Measurements from ENCODE around the gene SOX2. TPM values are rescaled to one million over a fixed set of nuclear protein-coding genes. Genes with fewer than 3 reads are reported as not detected.

SOX2 gene
- total RNA-seq, 2 experiments from 2014 or later, result not detected

- peaks cover 4% of the 10 kb centered on the region for H3K9me3 Mint-ChIP-seq
- peaks cover 2% of the 10 kb centered on the region for H3K4me1 Mint-ChIP-seq
- H3K27ac Mint-ChIP-seq, result no peak overlapping the region
- no peak overlapping the region for H3K4me3 Mint-ChIP-seq
- ChIA-PET CTCF (interaction anchor here (0.9 to 1.2 kb wide), 3 partner anchors 12 to 20 kb away, joined by 3 read pairs; no protein-coding TSS in a partner anchor), POLR2A (no interaction called here)
- H3K36me3 Mint-ChIP-seq (ENCODE audit: low read depth), result peaks cover 3% of the 10 kb centered on the region
- no peak for DNase-seq
- H3K27me3 Mint-ChIP-seq, result peaks cover 94% of the 10 kb centered on the region
These were observed 9.5 kb downstream of the SOX2 start for GRCh38 chr3:181721046-181721875.

GRCh38 chr3:181722156-181722555 lies 10.4 kb downstream of the SOX2 start:
- ChIA-PET CTCF (interaction anchor here (1.2 kb wide), 1 partner anchor 21 kb away, joined by 3 read pairs; no protein-coding TSS in a partner anchor), POLR2A (no interaction called here)
- Mint-ChIP-seq H3K36me3 (ENCODE audit: low read depth) (peaks cover 3% of the 10 kb centered on the region), H3K27ac (no peak overlapping the region), H3K9me3 (peaks cover 7% of the 10 kb centered on the region), H3K4me3 (no peak overlapping the region), H3K4me1 (peaks cover 5% of the 10 kb centered on the region), H3K27me3 (peaks cover 94% of the 10 kb centered on the region)
- DNase-seq, result no peak

DNA sequence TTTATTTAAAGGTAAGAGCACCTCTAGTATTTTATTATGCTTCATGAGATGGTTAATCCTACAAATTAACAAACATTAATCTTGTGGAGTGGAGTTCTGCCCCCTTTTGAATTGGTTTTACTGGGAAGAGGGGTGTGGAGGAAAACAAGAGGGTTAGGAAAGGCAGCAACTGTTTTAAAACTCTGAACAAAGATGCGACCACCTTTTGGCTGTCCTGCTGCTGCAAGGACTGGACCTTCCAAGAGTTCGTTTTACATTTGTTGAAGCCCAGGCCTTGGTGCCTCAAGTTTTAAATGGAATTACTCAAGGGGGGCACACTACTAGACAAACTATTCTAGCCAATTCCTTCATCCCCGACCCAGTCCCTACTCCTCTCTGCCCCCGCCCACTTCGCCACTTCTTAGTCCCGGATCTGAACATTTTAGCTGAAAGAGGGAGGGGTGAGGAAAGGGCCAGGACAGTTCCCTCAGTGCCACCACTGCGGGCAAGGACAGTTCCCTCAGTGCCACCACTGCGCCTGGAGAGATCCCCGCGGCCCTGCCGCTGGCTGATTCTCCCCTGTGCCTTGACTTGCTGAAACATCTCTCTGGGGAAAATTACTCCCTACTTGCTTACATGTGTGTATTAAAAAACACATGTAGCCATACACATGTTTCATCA lies 11.2 kb downstream of the SOX2 start:
- H3K4me1 Mint-ChIP-seq, result peaks cover 10% of the 10 kb centered on the region
- H3K9me3 Mint-ChIP-seq, result peaks cover 7% of the 10 kb centered on the region
- H3K27ac Mint-ChIP-seq, result no peak overlapping the region
- peak overlapping the region; percentile 52 for H3K4me3 Mint-ChIP-seq
- POLR2A ChIA-PET, result no interaction called here
- H3K36me3 Mint-ChIP-seq (ENCODE audit: low read depth), result peaks cover 3% of the 10 kb centered on the region
- no peak for DNase-seq
- CTCF ChIA-PET, result interaction anchor here (1.2 kb wide), 1 partner anchor 21 kb away, joined by 3 read pairs; no protein-coding TSS in a partner anchor
- H3K27me3 Mint-ChIP-seq, result peaks cover 93% of the 10 kb centered on the region

- no peak for DNase-seq
- ChIA-PET CTCF (no interaction called here), POLR2A (no interaction called here)
- H3K4me1 Mint-ChIP-seq, result peaks cover 10% of the 10 kb centered on the region
- H3K36me3 Mint-ChIP-seq (ENCODE audit: low read depth), result peaks cover 3% of the 10 kb centered on the region
- peaks cover 7% of the 10 kb centered on the region for H3K9me3 Mint-ChIP-seq
- peak overlapping the region; percentile 52 for H3K4me3 Mint-ChIP-seq
- peak overlapping the region; percentile 14 for H3K27ac Mint-ChIP-seq
- peaks cover 92% of the 10 kb centered on the region for H3K27me3 Mint-ChIP-seq
These were observed 12.0 kb downstream of the SOX2 start for GRCh38 chr3:181723625-181724191.

GRCh38 chr3:181724192-181724965 lies 12.7 kb downstream of the SOX2 start:
- H3K9me3 Mint-ChIP-seq, result peaks cover 7% of the 10 kb centered on the region
- H3K36me3 Mint-ChIP-seq (ENCODE audit: low read depth), result peaks cover 3% of the 10 kb centered on the region
- no peak for DNase-seq
- peak overlapping the region; percentile 14 for H3K27ac Mint-ChIP-seq
- peaks cover 93% of the 10 kb centered on the region for H3K27me3 Mint-ChIP-seq
- ChIA-PET POLR2A (no interaction called here), CTCF (interaction anchor here (0.6 kb wide), 1 partner anchor 25 kb away, joined by 4 read pairs; no protein-coding TSS in a partner anchor)
- peak overlapping the region; percentile 9 for H3K4me3 Mint-ChIP-seq
- H3K4me1 Mint-ChIP-seq, result peaks cover 10% of the 10 kb centered on the region

- H3K27me3 Mint-ChIP-seq, result peaks cover 94% of the 10 kb centered on the region
- CTCF ChIA-PET, result no interaction called here
These were observed 13.5 kb downstream of the SOX2 start for GRCh38 chr3:181725131-181725731.

DNA sequence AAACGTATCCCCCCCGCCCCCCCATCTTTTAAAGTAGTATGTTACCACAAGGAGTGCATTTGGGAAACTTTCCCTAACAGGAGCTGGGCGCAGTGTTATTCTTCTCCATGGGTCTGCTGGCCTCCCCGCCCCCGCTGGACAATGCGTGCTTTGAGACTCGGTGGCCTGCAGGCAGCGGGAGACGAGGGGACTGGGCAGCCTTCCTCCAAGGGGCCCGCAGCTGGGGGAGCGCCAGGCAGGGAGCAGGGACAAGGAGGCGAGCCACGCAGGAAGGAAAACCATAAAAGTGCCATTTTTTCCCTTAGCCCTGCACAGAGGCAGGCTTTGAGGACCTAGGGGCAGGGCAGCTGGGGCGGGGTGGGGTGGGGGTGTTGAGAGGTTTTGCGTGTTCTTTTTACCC lies 14.1 kb downstream of the SOX2 start:
- no peak overlapping the region for H3K4me3 Mint-ChIP-seq
- peaks cover 7% of the 10 kb centered on the region for H3K9me3 Mint-ChIP-seq

More at GRCh38 chr3:181725131-181725731, 13.5 kb downstream of the SOX2 start:
- peak overlapping the region; percentile 25 for H3K4me3 Mint-ChIP-seq
- no peak for DNase-seq
- H3K4me1 Mint-ChIP-seq, result peaks cover 10% of the 10 kb centered on the region
- peaks cover 7% of the 10 kb centered on the region for H3K9me3 Mint-ChIP-seq
- POLR2A ChIA-PET, result no interaction called here
- H3K36me3 Mint-ChIP-seq (ENCODE audit: low read depth), result no peaks in the 10 kb centered on the region
- H3K27ac Mint-ChIP-seq, result peak overlapping the region; percentile 69

GRCh38 chr3:181726351-181727330 lies 14.9 kb downstream of the SOX2 start:
- Mint-ChIP-seq H3K36me3 (ENCODE audit: low read depth) (no peaks in the 10 kb centered on the region), H3K27ac (peak overlapping the region; percentile 69)

More for the DNA sequence above, 14.1 kb downstream of the SOX2 start:
- H3K27me3 Mint-ChIP-seq, result peaks cover 92% of the 10 kb centered on the region
- ChIA-PET CTCF (no interaction called here), POLR2A (no interaction called here)
- DNase-seq, result no peak
- peaks cover 10% of the 10 kb centered on the region for H3K4me1 Mint-ChIP-seq
- H3K36me3 Mint-ChIP-seq (ENCODE audit: low read depth), result no peaks in the 10 kb centered on the region
- peak overlapping the region; percentile 69 for H3K27ac Mint-ChIP-seq

GRCh38 chr3:181727341-181728032 lies 15.8 kb downstream of the SOX2 start:
- Mint-ChIP-seq H3K27ac (peak overlapping the region; percentile 68), H3K4me3 (peak overlapping the region; percentile 61), H3K36me3 (ENCODE audit: low read depth) (no peaks in the 10 kb centered on the region), H3K9me3 (peaks cover 7% of the 10 kb centered on the region), H3K27me3 (peaks cover 81% of the 10 kb centered on the region), H3K4me1 (peaks cover 10% of the 10 kb centered on the region)
- DNase-seq, result no peak
- ChIA-PET POLR2A (no interaction called here), CTCF (interaction anchor here (0.7 to 1.2 kb wide), 2 partner anchors 26 to 27 kb away, joined by 3 to 4 read pairs; no protein-coding TSS in a partner anchor)

More at GRCh38 chr3:181726351-181727330, 14.9 kb downstream of the SOX2 start:
- CTCF ChIA-PET, result interaction anchor here (0.7 kb wide), 1 partner anchor 25 kb away, joined by 3 read pairs; no protein-coding TSS in a partner anchor
- Mint-ChIP-seq H3K4me1 (peaks cover 10% of the 10 kb centered on the region), H3K4me3 (peak overlapping the region; percentile 61), H3K9me3 (peaks cover 7% of the 10 kb centered on the region), H3K27me3 (peaks cover 90% of the 10 kb centered on the region)
- POLR2A ChIA-PET, result no interaction called here
- no peak for DNase-seq

DNA sequence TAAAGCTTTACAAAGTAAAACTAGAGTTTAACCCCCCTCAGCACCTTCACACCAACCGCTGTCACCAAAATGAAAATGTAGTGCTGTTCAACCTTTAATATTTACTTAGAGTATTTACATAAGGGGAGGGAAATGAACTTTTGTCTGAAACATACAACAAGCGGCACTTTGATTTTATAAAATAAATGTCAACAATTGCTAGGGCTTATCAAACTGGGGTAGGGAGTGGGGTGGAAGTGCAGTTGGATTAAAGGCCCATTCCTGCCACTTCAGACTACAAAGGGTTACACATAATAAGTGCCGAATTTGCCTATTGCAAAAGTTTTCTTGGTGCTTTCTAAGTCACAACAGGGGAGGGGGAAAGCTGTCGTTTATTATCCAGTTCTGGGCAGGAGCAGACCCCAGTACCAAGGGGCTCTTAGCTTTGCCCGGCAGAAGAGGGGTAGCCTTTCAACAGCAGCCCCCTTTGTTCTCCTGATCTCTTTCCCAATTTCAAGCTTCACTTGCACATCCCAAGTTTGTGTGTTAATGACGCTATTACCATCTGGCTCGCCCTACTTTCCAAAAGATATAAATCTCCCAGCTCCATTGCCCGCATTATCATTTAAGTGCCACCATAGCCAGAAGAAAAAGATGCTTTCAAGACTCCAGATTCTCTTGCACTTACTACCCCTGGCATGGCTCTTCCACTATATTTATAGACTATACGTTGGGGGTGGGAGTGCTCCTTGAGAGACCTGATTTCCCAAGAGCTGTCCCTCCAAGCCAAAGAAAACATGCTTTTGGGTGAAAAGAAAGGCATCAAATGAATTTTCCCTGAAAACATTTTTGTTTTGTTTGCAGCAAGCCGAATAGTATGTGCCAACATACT lies 17.0 kb downstream of the SOX2 start:
- Mint-ChIP-seq H3K27ac (no peak overlapping the region), H3K27me3 (peaks cover 69% of the 10 kb centered on the region), H3K36me3 (ENCODE audit: low read depth) (no peaks in the 10 kb centered on the region), H3K9me3 (peaks cover 7% of the 10 kb centered on the region), H3K4me1 (peaks cover 10% of the 10 kb centered on the region), H3K4me3 (no peak overlapping the region)
- POLR2A ChIA-PET, result no interaction called here
- no peak for DNase-seq
- CTCF ChIA-PET, result interaction anchor here (1.2 kb wide), 2 partner anchors 15 to 28 kb away, joined by 4 read pairs; no protein-coding TSS in a partner anchor

Measured in activated CD4-positive, alpha-beta T cell treated with anti-CD3 and anti-CD28 coated beads, Interleukin-2, amount 10 ng/mL, durations not matched to agents 7 days and 5 days (primary cell).